ENCODE measurements around the gene TMEM243.

GRCh38 chr7:87213252-87213651 is 6.3 kb downstream of the TMEM243 start:
- TF ChIP-seq POLR2A (IDR thresholded peaks at IDR 0.05; ENCODE audit: low read depth, low read length), result no peak
- TF ChIP-seq RAD21 (IDR thresholded peaks at IDR 0.05; ENCODE audit: low read length), result no peak
- no peak for TF ChIP-seq CTCF (conservative IDR thresholded peaks at IDR 0.05; ENCODE audit: low read depth, low read length)
- no peak for TF ChIP-seq FOS (IDR thresholded peaks at IDR 0.05; ENCODE audit: low read depth, low read length)
- no peak for TF ChIP-seq MXI1 (IDR thresholded peaks at IDR 0.05; ENCODE audit: borderline replicate concordance, low read depth, low read length)
- TF ChIP-seq RCOR1 (IDR thresholded peaks at IDR 0.05; ENCODE audit: insufficient replicate concordance, low read length), result no peak
- TF ChIP-seq RFX5 (IDR thresholded peaks at IDR 0.05; ENCODE audit: low read depth, low read length), result no peak
- no peak for TF ChIP-seq CEBPB (IDR thresholded peaks at IDR 0.05; ENCODE audit: low read depth, low read length)
- TF ChIP-seq NFE2L2 (IDR thresholded peaks at IDR 0.05; ENCODE audit: low read depth, low read length), result no peak
- no peak for TF ChIP-seq MAZ (IDR thresholded peaks at IDR 0.05; ENCODE audit: borderline replicate concordance, low read depth, low read length)
- TF ChIP-seq MAFK (IDR thresholded peaks at IDR 0.05; ENCODE audit: low read depth, low read length), result no peak
- TF ChIP-seq USF2 (IDR thresholded peaks at IDR 0.05; ENCODE audit: low read depth, low read length), result no peak

Data from IMR-90 (cell line).